ENCODE data around the gene FAM163B.

The FAM163B gene

DNA sequence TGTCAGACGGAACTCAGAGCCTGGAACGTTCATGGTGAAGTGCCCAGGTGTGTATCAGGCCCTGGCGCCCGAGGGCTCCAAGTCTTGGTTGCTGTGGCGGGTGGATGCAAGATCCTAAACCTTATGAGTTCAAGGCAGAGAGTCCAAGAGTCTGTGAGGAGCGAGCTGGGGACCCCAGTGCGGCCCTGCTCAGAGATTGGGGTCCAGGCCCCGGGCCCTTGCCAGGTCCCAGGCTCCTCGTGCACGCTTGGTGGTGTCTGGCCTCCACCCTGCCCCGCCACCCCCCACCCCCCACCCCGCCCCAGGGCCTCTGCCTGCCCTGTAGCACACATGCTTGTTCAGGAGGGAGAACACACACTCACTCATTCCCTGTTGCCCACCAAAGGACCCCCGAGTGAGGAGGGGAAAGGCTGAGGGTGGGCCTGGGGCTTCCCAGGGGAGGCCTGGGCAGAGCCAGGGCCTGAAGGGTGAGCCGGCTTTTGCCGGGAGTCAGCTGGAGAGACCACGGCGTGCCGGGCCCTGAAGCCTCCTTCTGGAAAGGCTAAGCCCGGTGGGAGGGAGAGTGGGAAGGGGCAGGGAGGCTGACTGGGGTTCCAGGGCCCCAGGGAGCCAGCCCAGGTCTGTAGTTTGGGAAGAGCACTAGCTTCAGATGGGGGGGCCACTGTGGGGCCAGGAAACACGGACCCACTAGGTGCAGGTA is 37.1 kb downstream of the FAM163B start:
- no peak for DNase-seq (ENCODE audit: low spot score)
- in situ Hi-C loops (cut with MboI; ENCODE audit: low pct_unique_long_range_greater_than_20kb, low sequenced_read_pairs, unreplicated experiment), result no loop called here
- TF ChIP-seq CTCF (IDR thresholded peaks at IDR 0.05; ENCODE audit: extremely low read depth, insufficient read depth, missing control alignments), result no peak

GRCh38 chr9:133571391-133571890 is 37.7 kb downstream of the FAM163B start:
- in situ Hi-C loops (cut with MboI; ENCODE audit: low pct_unique_long_range_greater_than_20kb, low sequenced_read_pairs, unreplicated experiment), result no loop called here
- DNase-seq (ENCODE audit: low spot score), result no peak
- no peak for TF ChIP-seq CTCF (IDR thresholded peaks at IDR 0.05; ENCODE audit: extremely low read depth, insufficient read depth, missing control alignments)

DNA sequence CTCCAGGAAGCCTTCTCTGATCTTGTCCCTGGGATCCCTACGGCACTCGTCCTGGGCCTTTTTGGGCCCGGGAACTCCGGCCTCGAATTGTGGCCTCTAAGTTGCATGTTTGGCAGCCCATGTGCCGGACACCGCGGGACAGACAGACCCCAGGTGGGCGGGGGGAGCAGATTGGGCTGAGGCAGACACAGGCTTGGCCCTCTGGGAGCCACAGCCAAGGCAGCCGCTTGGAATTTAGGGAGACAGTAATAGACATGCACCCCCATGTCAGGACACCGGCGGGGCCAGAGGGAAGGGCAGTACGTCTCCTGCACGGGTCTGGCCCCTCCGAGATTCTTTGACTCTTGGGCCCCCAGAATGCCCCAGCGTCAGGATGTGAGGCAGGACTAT is 38.5 kb downstream of the FAM163B start:
- DNase-seq (ENCODE audit: low spot score), result no peak
- TF ChIP-seq CTCF (IDR thresholded peaks at IDR 0.05; ENCODE audit: extremely low read depth, insufficient read depth, missing control alignments), result no peak
- in situ Hi-C loops (cut with MboI; ENCODE audit: low pct_unique_long_range_greater_than_20kb, low sequenced_read_pairs, unreplicated experiment), result no loop called here

- DNase-seq (ENCODE audit: low spot score), result no peak
- TF ChIP-seq CTCF (IDR thresholded peaks at IDR 0.05; ENCODE audit: extremely low read depth, insufficient read depth, missing control alignments), result no peak
- in situ Hi-C loops (cut with MboI; ENCODE audit: low pct_unique_long_range_greater_than_20kb, low sequenced_read_pairs, unreplicated experiment), result no loop called here
Measured at GRCh38 chr9:133569891-133570690, 39.1 kb downstream of the FAM163B start.

GRCh38 chr9:133569121-133569785 is 39.9 kb downstream of the FAM163B start:
- no peak for DNase-seq (ENCODE audit: low spot score)
- no peak for TF ChIP-seq CTCF (IDR thresholded peaks at IDR 0.05; ENCODE audit: extremely low read depth, insufficient read depth, missing control alignments)
- in situ Hi-C loops (cut with MboI; ENCODE audit: low pct_unique_long_range_greater_than_20kb, low sequenced_read_pairs, unreplicated experiment), result no loop called here

- in situ Hi-C loops (cut with MboI; ENCODE audit: low pct_unique_long_range_greater_than_20kb, low sequenced_read_pairs, unreplicated experiment), result no loop called here
- TF ChIP-seq CTCF (IDR thresholded peaks at IDR 0.05; ENCODE audit: extremely low read depth, insufficient read depth, missing control alignments), result no peak
- no peak for DNase-seq (ENCODE audit: low spot score)
Measured at GRCh38 chr9:133568186-133568585, 41.0 kb downstream of the FAM163B start.
